ENCODE data around the gene MED8.

The MED8 gene

GRCh38 chr1:43360616-43361015 lies 29.0 kb downstream of the MED8 start:
- in situ Hi-C loops (cut with MboI; ENCODE audit: low sequenced_read_pairs) = no loop called here

- in situ Hi-C loops (cut with MboI; ENCODE audit: low sequenced_read_pairs) = no loop called here
Observed at GRCh38 chr1:43359696-43360095, 29.9 kb downstream of the MED8 start.

- in situ Hi-C loops (cut with MboI; ENCODE audit: low sequenced_read_pairs) = no loop called here
Observed at GRCh38 chr1:43358746-43359693, 30.6 kb downstream of the MED8 start, which contains the start of gene CDC20. Gene CDC20, plus strand, starts transcription at chr1:43358981. Its CDS starts 235 bp downstream, at chr1:43359216.

GRCh38 chr1:43358121-43358745 lies 31.4 kb downstream of the MED8 start:
- in situ Hi-C loops (cut with MboI; ENCODE audit: low sequenced_read_pairs) = no loop called here

GRCh38 chr1:43357251-43357650 lies 32.3 kb downstream of the MED8 start:
- in situ Hi-C loops (cut with MboI; ENCODE audit: low sequenced_read_pairs) = no loop called here

- in situ Hi-C loops (cut with MboI; ENCODE audit: low sequenced_read_pairs) = no loop called here
Observed at GRCh38 chr1:43354936-43355335, 34.7 kb downstream of the MED8 start.

GRCh38 chr1:43354471-43354870 lies 35.1 kb downstream of the MED8 start:
- in situ Hi-C loops (cut with MboI; ENCODE audit: low sequenced_read_pairs) = no loop called here

- in situ Hi-C loops (cut with MboI; ENCODE audit: low sequenced_read_pairs) = no loop called here
Observed at GRCh38 chr1:43352881-43353280, 36.7 kb downstream of the MED8 start.

- in situ Hi-C loops (cut with MboI; ENCODE audit: low sequenced_read_pairs) = no loop called here
Observed at GRCh38 chr1:43352351-43352705, 37.3 kb downstream of the MED8 start.

- in situ Hi-C loops (cut with MboI; ENCODE audit: low sequenced_read_pairs) = no loop called here
Observed at GRCh38 chr1:43351421-43352350, 37.9 kb downstream of the MED8 start.

GRCh38 chr1:43350976-43351375 lies 38.6 kb downstream of the MED8 start:
- in situ Hi-C loops (cut with MboI; ENCODE audit: low sequenced_read_pairs) = no loop called here

- in situ Hi-C loops (cut with MboI; ENCODE audit: low sequenced_read_pairs) = no loop called here
Observed at GRCh38 chr1:43349594-43350306, 39.9 kb downstream of the MED8 start.

GRCh38 chr1:43348809-43349593 lies 40.6 kb downstream of the MED8 start:
- in situ Hi-C loops (cut with MboI; ENCODE audit: low sequenced_read_pairs) = no loop called here

- in situ Hi-C loops (cut with MboI; ENCODE audit: low sequenced_read_pairs) = no loop called here
Observed at GRCh38 chr1:43348343-43348808, 41.2 kb downstream of the MED8 start.

GRCh38 chr1:43346636-43347035 lies 43.0 kb downstream of the MED8 start:
- in situ Hi-C loops (cut with MboI; ENCODE audit: low sequenced_read_pairs) = no loop called here

GRCh38 chr1:43345120-43345519 lies 44.5 kb downstream of the MED8 start:
- in situ Hi-C loops (cut with MboI; ENCODE audit: low sequenced_read_pairs) = no loop called here

- in situ Hi-C loops (cut with MboI; ENCODE audit: low sequenced_read_pairs) = no loop called here
Observed at GRCh38 chr1:43344267-43344850, 45.2 kb downstream of the MED8 start.

GRCh38 chr1:43340559-43340958 lies 49.0 kb downstream of the MED8 start:
- in situ Hi-C loops (cut with MboI; ENCODE audit: low sequenced_read_pairs) = no loop called here

- in situ Hi-C loops (cut with MboI; ENCODE audit: low sequenced_read_pairs) = no loop called here
Observed at GRCh38 chr1:43339584-43340232, 49.9 kb downstream of the MED8 start.
